GM23338 (cell line): ENCODE results near the gene ABCC6.

ENCODE experiments used
- EZH2 ChIP-seq: fragments of 200-600 bp; sonication (generic); IDR thresholded peaks from one replicate; pipeline ENCODE4 v1.8.0; 2017; ENCODE audit warnings: antibody characterized with exemption, mild to moderate bottlenecking, low read depth; ENCODE audit not compliant: unreplicated experiment
- JUNB ChIP-seq: IDR thresholded peaks from one replicate; pipeline ENCODE4 v1.6.1; 2016; ENCODE audit warnings: antibody characterized with exemption; ENCODE audit not compliant: unreplicated experiment
- TF ChIP-seq, protein P1 (sequence below), 2 experiments: fragments of 200-600 bp in 1 of 2; sonication (generic) in 1 of 2; conservative IDR thresholded peaks; 2 replicates each; pipeline versions ENCODE4 v1.5.1 to v1.6.1; 2016 to 2017; ENCODE audit warnings: antibody characterized with exemption in 2 of 2, low read depth in 2 of 2, mild to moderate bottlenecking in 2 of 2, moderate library complexity in 1 of 2

DNA sequence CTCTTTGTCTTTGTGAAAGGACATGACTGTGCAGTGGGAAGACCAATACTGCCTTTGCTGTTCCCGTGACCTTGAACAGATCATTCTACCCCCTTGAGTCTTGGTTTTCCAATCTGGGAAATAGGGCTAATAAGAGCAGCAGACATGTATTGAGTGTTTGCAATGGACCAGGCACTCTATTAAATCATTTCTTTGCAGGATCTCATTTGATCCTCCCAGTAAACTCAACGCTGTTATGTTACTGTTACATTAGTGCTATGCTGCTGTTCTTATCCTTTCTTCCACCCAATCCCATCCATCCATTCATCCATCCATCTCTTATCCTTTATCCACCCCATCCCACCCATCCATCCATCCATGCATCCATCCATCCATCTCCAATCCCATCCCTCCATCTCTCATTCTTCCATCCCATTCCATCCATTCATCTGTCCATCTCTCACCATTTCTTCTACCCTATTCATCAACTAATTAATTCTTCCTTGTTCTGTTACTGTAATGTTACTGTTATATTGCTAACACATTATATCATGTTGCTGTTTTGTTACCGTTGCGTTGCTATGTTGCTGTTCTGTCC is 65.1 kb downstream of the ABCC6 start:
- TF ChIP-seq, protein P1, sequence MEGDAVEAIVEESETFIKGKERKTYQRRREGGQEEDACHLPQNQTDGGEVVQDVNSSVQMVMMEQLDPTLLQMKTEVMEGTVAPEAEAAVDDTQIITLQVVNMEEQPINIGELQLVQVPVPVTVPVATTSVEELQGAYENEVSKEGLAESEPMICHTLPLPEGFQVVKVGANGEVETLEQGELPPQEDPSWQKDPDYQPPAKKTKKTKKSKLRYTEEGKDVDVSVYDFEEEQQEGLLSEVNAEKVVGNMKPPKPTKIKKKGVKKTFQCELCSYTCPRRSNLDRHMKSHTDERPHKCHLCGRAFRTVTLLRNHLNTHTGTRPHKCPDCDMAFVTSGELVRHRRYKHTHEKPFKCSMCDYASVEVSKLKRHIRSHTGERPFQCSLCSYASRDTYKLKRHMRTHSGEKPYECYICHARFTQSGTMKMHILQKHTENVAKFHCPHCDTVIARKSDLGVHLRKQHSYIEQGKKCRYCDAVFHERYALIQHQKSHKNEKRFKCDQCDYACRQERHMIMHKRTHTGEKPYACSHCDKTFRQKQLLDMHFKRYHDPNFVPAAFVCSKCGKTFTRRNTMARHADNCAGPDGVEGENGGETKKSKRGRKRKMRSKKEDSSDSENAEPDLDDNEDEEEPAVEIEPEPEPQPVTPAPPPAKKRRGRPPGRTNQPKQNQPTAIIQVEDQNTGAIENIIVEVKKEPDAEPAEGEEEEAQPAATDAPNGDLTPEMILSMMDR (conservative IDR thresholded peaks at IDR 0.05; ENCODE audit: low read depth in 2 of 2): no peak
- no peak for TF ChIP-seq JUNB
- TF ChIP-seq EZH2: no peak
